C4-2B (cell line): ENCODE data around the gene IRF5.

Experiments
- ZFX ChIP-seq: fragments of 450-650 bp; IDR thresholded peaks from 2 replicates; pipeline ENCODE4 v1.6.1; 2017
- TF ChIP-seq, protein P1 (sequence below): fragments of 450-650 bp; conservative IDR thresholded peaks from 2 replicates; pipeline ENCODE4 v1.5.1; 2017; ENCODE audit warnings: mild to moderate bottlenecking

DNA sequence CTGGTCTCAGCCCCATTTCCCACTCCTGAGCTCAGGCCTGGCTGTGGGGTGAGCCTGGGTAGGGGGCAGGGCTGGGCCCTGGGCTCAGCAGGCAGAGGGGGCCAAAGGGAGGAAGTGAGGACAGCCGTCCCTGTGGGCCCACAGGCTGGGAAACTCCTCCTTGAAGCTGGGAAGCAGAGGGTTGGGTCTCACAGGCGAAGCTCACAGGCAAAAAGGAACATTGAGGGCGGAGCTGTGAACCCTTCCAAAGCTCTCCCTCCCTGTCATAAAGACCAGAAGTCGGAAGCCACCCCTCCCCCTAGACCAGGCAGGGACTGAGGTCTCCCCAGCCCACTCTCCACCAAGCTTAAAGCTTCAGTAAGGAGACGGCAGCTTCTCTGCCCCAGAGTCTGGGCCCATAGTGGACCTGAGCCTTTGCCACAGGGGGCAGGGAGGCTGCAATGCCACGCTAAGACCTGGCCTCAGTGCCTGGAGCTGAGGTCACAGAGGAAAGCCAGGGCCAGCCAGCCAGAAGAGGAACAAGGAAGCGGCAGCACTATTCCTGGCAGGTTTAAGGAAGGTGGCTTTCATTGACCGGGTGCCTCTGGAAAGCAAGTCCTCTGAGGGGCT, 26.2 kb upstream of the IRF5 start:
- TF ChIP-seq, protein P1, sequence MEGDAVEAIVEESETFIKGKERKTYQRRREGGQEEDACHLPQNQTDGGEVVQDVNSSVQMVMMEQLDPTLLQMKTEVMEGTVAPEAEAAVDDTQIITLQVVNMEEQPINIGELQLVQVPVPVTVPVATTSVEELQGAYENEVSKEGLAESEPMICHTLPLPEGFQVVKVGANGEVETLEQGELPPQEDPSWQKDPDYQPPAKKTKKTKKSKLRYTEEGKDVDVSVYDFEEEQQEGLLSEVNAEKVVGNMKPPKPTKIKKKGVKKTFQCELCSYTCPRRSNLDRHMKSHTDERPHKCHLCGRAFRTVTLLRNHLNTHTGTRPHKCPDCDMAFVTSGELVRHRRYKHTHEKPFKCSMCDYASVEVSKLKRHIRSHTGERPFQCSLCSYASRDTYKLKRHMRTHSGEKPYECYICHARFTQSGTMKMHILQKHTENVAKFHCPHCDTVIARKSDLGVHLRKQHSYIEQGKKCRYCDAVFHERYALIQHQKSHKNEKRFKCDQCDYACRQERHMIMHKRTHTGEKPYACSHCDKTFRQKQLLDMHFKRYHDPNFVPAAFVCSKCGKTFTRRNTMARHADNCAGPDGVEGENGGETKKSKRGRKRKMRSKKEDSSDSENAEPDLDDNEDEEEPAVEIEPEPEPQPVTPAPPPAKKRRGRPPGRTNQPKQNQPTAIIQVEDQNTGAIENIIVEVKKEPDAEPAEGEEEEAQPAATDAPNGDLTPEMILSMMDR = no peak
- TF ChIP-seq ZFX = no peak; the same call in 1 of the 2 replicates
